IPS DF 4.7 (cell line): ENCODE results near the gene LIPC.

ENCODE experiments used
- DNase-seq: peaks from one replicate; pipeline ENCODE4 v3.0.0-alpha.2; 2013; ENCODE audit warnings: low spot score; ENCODE audit errors: extremely low read depth

Gene LIPC

GRCh38 chr15:58454950-58455401 lies 23.2 kb downstream of the LIPC start:
- DNase-seq, result no peak

- no peak for DNase-seq
These were observed 25.7 kb downstream of the LIPC start for GRCh38 chr15:58457466-58457965.

GRCh38 chr15:58458076-58458475 lies 26.3 kb downstream of the LIPC start:
- DNase-seq, result no peak

GRCh38 chr15:58459045-58459444 lies 27.3 kb downstream of the LIPC start:
- no peak for DNase-seq

- no peak for DNase-seq
These were observed 27.8 kb downstream of the LIPC start for GRCh38 chr15:58459560-58459959.

- no peak for DNase-seq
These were observed 28.5 kb downstream of the LIPC start for GRCh38 chr15:58460116-58460790.

GRCh38 chr15:58460872-58461271 lies 29.1 kb downstream of the LIPC start:
- no peak for DNase-seq

- no peak for DNase-seq
These were observed 30.8 kb downstream of the LIPC start for GRCh38 chr15:58462547-58462946.

GRCh38 chr15:58462973-58463663 lies 31.3 kb downstream of the LIPC start:
- DNase-seq, result no peak

GRCh38 chr15:58463815-58464650 lies 32.2 kb downstream of the LIPC start:
- no peak for DNase-seq

GRCh38 chr15:58465070-58465469 lies 33.3 kb downstream of the LIPC start:
- DNase-seq, result no peak

- no peak for DNase-seq
These were observed 34.2 kb downstream of the LIPC start for GRCh38 chr15:58465866-58466517.

GRCh38 chr15:58466566-58466965 lies 34.8 kb downstream of the LIPC start:
- no peak for DNase-seq

GRCh38 chr15:58467121-58467721 lies 35.4 kb downstream of the LIPC start:
- DNase-seq, result no peak

GRCh38 chr15:58467722-58468423 lies 36.1 kb downstream of the LIPC start:
- DNase-seq, result no peak

GRCh38 chr15:58469432-58470353 lies 37.9 kb downstream of the LIPC start:
- DNase-seq, result no peak

GRCh38 chr15:58471348-58471747 lies 39.6 kb downstream of the LIPC start:
- DNase-seq, result no peak

GRCh38 chr15:58472221-58472620 lies 40.4 kb downstream of the LIPC start:
- DNase-seq, result no peak
